Smooth muscle cell of the brain vasculature (primary cell): Measurements from ENCODE around the gene GANAB.
"Not testable (repeated sequence)": the region's sequence is repeated elsewhere in the genome, so short reads cannot be mapped to it uniquely, and the experiment has no call there.

ENCODE experiments used
- DNase-seq: peaks from one replicate; pipeline ENCODE4 v3.0.0-alpha.2; 2012; ENCODE audit warnings: low read depth, low spot score

The GANAB gene

GRCh38 chr11:62667460-62667859 lies 21.0 kb upstream of the GANAB start:
- DNase-seq = no peak

DNA sequence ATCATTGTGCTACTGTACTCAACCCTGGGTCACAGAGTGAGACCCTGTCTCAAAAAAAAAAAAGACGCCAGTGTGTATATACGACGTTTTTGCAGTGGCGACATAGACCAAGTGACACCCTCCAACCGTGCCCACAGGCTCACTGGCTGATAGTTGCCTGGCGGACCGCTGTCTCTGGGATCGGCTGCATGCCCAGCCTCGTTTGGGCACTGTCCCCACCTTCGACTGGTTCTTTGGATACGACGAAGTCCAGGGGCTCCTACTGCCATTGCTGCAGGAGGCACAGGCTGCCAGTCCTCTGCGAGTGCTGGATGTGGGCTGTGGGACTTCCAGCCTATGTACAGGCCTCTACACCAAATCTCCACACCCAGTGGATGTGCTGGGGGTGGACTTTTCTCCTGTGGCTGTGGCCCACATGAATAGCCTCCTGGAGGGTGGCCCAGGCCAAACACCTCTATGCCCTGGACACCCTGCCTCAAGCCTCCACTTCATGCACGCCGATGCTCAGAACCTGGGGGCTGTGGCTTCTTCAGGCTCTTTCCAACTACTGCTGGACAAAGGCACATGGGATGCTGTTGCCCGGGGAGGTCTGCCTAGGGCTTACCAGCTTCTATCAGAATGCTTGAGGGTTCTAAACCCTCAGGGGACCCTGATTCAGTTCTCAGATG lies 20.0 kb upstream of the GANAB start:
- no peak for DNase-seq

- no peak for DNase-seq
Observed at GRCh38 chr11:62665599-62666258, 19.3 kb upstream of the GANAB start.

- DNase-seq = peak; percentile 88
Observed at GRCh38 chr11:62665075-62665598, 18.7 kb upstream of the GANAB start, which contains the start of the genes C11orf98 and CSKMT. C11orf98 (minus strand) TSS chr11:62665210; CDS start chr11:62665169, 41 bp downstream. CSKMT (plus strand) TSS chr11:62665312; CDS start chr11:62665880, 568 bp downstream.

- no peak for DNase-seq
Observed at GRCh38 chr11:62664405-62665074, 18.1 kb upstream of the GANAB start.

GRCh38 chr11:62656796-62657429 lies 10.5 kb upstream of the GANAB start:
- no peak for DNase-seq

- DNase-seq = no peak
Observed at GRCh38 chr11:62654297-62654696, 7.9 kb upstream of the GANAB start.

- no peak for DNase-seq
Observed at GRCh38 chr11:62652161-62653006, 6.0 kb upstream of the GANAB start.

GRCh38 chr11:62650283-62650682 lies 3.9 kb upstream of the GANAB start:
- not testable (repeated sequence) for DNase-seq

GRCh38 chr11:62649486-62649885 lies 3.1 kb upstream of the GANAB start:
- no peak for DNase-seq

GRCh38 chr11:62648967-62649364 lies 2.6 kb upstream of the GANAB start:
- no peak for DNase-seq

- DNase-seq = no peak
Observed at GRCh38 chr11:62648185-62648966, 2.0 kb upstream of the GANAB start.

DNA sequence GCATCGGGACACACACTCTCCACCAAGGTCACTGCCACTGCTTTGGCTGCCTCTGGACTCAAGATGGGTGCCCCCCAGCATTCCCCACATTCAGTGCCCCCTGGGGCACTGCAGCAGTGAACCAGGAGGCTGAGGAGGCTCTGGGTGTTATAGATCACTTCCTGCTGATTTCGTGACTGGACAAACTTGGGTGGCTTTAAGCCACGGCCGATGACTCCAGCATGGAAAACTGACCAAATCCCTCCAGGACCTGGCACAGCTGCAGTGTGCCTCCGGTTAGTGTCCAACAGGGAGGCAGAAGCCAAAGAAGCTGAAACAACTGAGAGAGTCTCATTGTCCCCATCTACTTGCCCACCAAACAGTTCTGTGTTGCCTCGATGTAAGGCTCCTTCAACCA lies 1.2 kb upstream of the GANAB start:
- no peak for DNase-seq

- DNase-seq = no peak
Observed at GRCh38 chr11:62646825-62647608, 604 bp upstream of the GANAB start.

- no peak for DNase-seq
Observed at GRCh38 chr11:62645671-62645945, 805 bp downstream of the GANAB start.

DNA sequence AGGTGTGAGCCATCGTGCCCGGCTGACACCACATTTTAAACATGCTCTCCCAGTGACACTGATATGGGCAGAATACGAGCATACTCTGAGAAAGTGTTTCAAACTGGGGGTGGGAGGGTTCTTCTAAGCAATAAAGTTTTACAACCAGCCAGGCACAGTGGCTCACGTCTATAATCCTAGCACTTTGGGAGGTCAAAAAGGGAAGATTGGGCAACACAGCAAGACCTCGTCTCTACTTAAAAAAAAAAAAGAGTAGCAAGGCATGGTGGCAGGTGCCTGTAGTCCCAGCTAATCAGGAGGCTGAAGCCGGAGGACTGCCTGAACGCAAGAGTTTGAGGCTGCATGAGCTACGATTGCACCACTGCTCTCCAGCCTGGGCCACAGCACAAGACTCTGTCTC lies 2.2 kb downstream of the GANAB start:
- DNase-seq = no peak

DNA sequence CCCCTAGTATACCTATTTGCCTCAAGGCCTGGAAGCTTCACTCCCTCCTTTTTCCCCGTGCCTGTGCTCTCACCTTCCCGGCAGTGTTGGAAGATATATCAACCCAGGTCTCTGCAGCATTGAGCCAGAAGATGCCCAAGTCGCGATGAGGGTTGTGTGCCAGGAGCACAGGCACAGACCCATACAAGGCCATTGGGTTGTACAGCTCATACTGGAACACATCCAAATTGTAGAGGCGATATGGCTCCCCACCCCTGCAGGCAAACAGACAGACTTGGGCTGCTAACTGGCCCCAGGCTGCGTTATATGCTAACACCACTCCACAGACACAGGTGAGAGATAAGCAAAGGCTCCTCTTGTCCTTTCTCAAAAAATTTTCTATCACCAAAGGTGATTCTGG lies 13.9 kb downstream of the GANAB start:
- no peak for DNase-seq

DNA sequence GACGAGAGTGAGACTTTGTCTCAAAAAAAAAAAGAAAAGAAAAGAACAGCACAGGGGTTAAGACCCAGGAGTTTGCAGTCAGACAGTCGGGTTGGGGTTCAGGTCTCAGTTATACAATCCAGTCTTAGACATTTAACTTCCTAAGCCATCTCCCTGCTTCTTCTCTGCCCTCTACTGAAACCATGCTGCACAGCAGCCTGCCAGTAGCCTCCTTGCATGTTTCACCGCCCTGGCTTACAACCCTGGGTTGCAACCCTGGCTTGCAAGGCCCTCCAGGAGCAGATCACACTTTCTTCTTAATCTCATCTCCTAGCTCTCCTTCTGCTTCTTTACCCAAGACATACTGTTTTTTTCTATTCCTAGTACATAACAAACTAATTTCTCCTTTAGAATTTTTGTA lies 18.7 kb downstream of the GANAB start:
- DNase-seq = no peak

DNA sequence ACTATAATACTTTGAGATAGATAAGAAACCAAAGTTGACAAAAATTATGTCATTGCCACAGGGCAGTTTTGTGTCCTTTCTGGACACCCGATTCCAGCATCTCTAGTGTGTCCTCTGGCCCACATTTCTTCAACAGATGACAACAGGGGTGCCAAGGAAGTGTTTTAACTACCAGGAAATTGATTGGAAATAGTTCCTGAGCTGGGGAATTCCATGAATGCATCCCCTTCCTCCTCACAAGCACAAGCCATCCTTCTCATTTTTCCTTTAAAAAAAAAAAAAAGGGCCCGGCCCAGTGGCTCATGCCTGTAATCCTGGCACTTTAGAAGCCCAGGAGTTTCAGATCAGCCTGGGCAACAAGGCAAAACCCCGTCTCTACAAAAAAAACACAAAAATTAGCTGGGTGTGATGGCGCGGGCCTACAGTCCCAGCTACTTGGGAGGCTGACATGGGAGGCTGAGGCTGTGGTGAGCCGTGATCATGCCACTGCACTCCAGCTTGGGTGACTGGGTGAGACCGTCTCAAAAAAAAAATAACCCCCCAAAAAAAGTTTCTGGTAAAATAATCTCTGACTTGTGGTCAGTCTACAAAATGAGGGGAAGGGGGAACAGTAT lies 23.8 kb downstream of the GANAB start:
- no peak for DNase-seq
